ENCODE results near the gene NRG4.
"Not testable (repeated sequence)": the region's sequence is repeated elsewhere in the genome, so short reads cannot be mapped to it uniquely, and the experiment has no call there.

The NRG4 gene

GRCh38 chr15:76032046-76032445 is 19.8 kb upstream of the NRG4 start:
- DNase-seq (ENCODE audit: low spot score), result no peak
- in situ Hi-C loops (cut with MboI; ENCODE audit: low sequenced_read_pairs, unreplicated experiment), result no loop called here
- no peak for TF ChIP-seq CTCF (IDR thresholded peaks at IDR 0.05; ENCODE audit: borderline replicate concordance, control extremely low read depth, extremely low read depth, insufficient read depth, missing control alignments)

GRCh38 chr15:76024021-76024768 is 12.0 kb upstream of the NRG4 start:
- in situ Hi-C loops (cut with MboI; ENCODE audit: low sequenced_read_pairs, unreplicated experiment), result no loop called here
- TF ChIP-seq CTCF (IDR thresholded peaks at IDR 0.05; ENCODE audit: borderline replicate concordance, control extremely low read depth, extremely low read depth, insufficient read depth, missing control alignments), result no peak
- no peak for DNase-seq (ENCODE audit: low spot score)

GRCh38 chr15:76013470-76013869 is 1.2 kb upstream of the NRG4 start:
- in situ Hi-C loops (cut with MboI; ENCODE audit: low sequenced_read_pairs, unreplicated experiment); DNase-seq (ENCODE audit: low spot score): not testable (repeated sequence)

- in situ Hi-C loops (cut with MboI; ENCODE audit: low sequenced_read_pairs, unreplicated experiment), result no loop called here
- TF ChIP-seq CTCF (IDR thresholded peaks at IDR 0.05; ENCODE audit: borderline replicate concordance, control extremely low read depth, extremely low read depth, insufficient read depth, missing control alignments), result no peak
- DNase-seq (ENCODE audit: low spot score), result no peak
These were observed 1.6 kb downstream of the NRG4 start for GRCh38 chr15:76010613-76011012.

- TF ChIP-seq CTCF (IDR thresholded peaks at IDR 0.05; ENCODE audit: borderline replicate concordance, control extremely low read depth, extremely low read depth, insufficient read depth, missing control alignments), result no peak
- in situ Hi-C loops (cut with MboI; ENCODE audit: low sequenced_read_pairs, unreplicated experiment), result no loop called here
- DNase-seq (ENCODE audit: low spot score), result no peak
These were observed 6.0 kb downstream of the NRG4 start for GRCh38 chr15:76006136-76006778.

- in situ Hi-C loops (cut with MboI; ENCODE audit: low sequenced_read_pairs, unreplicated experiment), result no loop called here
- no peak for TF ChIP-seq CTCF (IDR thresholded peaks at IDR 0.05; ENCODE audit: borderline replicate concordance, control extremely low read depth, extremely low read depth, insufficient read depth, missing control alignments)
- no peak for DNase-seq (ENCODE audit: low spot score)
These were observed 8.9 kb downstream of the NRG4 start for GRCh38 chr15:76003364-76003763.

GRCh38 chr15:75995611-75996010 is 16.6 kb downstream of the NRG4 start:
- in situ Hi-C loops (cut with MboI; ENCODE audit: low sequenced_read_pairs, unreplicated experiment), result no loop called here
- no peak for TF ChIP-seq CTCF (IDR thresholded peaks at IDR 0.05; ENCODE audit: borderline replicate concordance, control extremely low read depth, extremely low read depth, insufficient read depth, missing control alignments)
- DNase-seq (ENCODE audit: low spot score), result no peak
